Heart left ventricle (tissue), 16 donors: Measurements from ENCODE around the gene CREM. TPM values are rescaled to one million over a fixed set of nuclear protein-coding genes. Genes with fewer than 3 reads are reported as not detected.
A peak's percentile ranks its signal among the peaks of the same experiment; 100 is the strongest.

ENCODE experiments used
- ATAC-seq, 4 donors: fragments of 200-7000 bp; cut with Tn5 transposase; one replicate each; pipeline ENCODE4 v1.9.1; 2020 to 2022; ENCODE audit warnings: moderate library complexity in 4 of 4, mild to moderate bottlenecking in 3 of 4, moderate number of reproducible peaks in 1 of 4
- DNase-seq, 5 donors: peaks; one replicate each; pipeline ENCODE4 v3.0.0-alpha.2; 2020
- H3K27ac ChIP-seq, 12 donors: fragments of 200-600 bp; sonication (generic) in 4 of 12; one replicate each; pipeline versions ENCODE4 v1.5.0 to v1.8.0; 2016 to 2022; ENCODE audit warnings: mild to moderate bottlenecking in 2 of 12
- H3K27me3 ChIP-seq, 9 donors: fragments of 200-600 bp; sonication (generic) in 2 of 9; one replicate each; pipeline versions ENCODE4 v1.5.1 to v1.8.0; 2016 to 2022; ENCODE audit warnings: mild to moderate bottlenecking in 3 of 9
- H3K36me3 ChIP-seq, 9 donors: fragments of 200-600 bp; sonication (generic) in 2 of 9; one replicate each; pipeline versions ENCODE4 v1.5.0 to v1.8.0; 2018 to 2022; ENCODE audit warnings: mild to moderate bottlenecking in 2 of 9
- H3K4me1 ChIP-seq, 12 donors: fragments of 200-600 bp; sonication (generic) in 4 of 12; one replicate each; pipeline versions ENCODE4 v1.5.0 to v1.8.0; 2016 to 2022; ENCODE audit warnings: mild to moderate bottlenecking in 3 of 12
- H3K4me3 ChIP-seq, 12 donors: fragments of 200-600 bp; sonication (generic) in 4 of 12; one replicate each; pipeline versions ENCODE4 v1.5.0 to v1.8.0; 2017 to 2022; ENCODE audit warnings: mild to moderate bottlenecking in 9 of 12, moderate library complexity in 4 of 12
- H3K9me3 ChIP-seq, 12 donors: fragments of 200-600 bp; sonication (generic) in 4 of 12; one replicate each; pipeline versions ENCODE4 v1.5.0 to v1.8.0; 2016 to 2022; ENCODE audit warnings: mild to moderate bottlenecking in 1 of 12
- POLR2A ChIP-seq, 2 donors: fragments of 450-650 bp; IDR thresholded peaks; one replicate each; pipeline ENCODE4 v1.6.1; 2017; ENCODE audit warnings: antibody characterized with exemption in 2 of 2, mild to moderate bottlenecking in 2 of 2, moderate library complexity in 2 of 2
- WGBS, 4 donors: extraction: QIAGEN DNeasy Blood & Tissue Kit in 2 of 4; methylation state at CpG; one replicate each; pipeline versions ENCODE4 v1.1.5 to v1.1.7; 2013 to 2018; 5-methylcytosine and 5-hydroxymethylcytosine counted together
- intact Hi-C, 10 donors: fragments of 100-400 bp; cut with DNase I; formaldehyde crosslinking; loops; one replicate each; pipeline versions ENCODE4 v1.11.1 to v1.14.2; 2022
- polyA plus RNA-seq, 2 donors: library from polyadenylated mRNA; stranded (reverse); fragments of 200-250 nt; gene quantifications; one replicate each; pipeline ENCODE4 v1.2.3, GENCODE V29; 2013
- total RNA-seq, 9 donors: library from RNA; depleted of rRNA in 2 of 9; stranded (reverse); fragments of >200 nt in 2 of 9; fragmentation: NEBNext Ultra II Directional in 3 of 9; extraction: Animal tissue kit (Norgen Biotek cat#: 25700) in 3 of 9; gene quantifications; one replicate each; pipeline versions ENCODE4 v1.1.0 to v1.2.4, GENCODE V29; 2016 to 2023
- TF ChIP-seq, protein P1 (sequence below), 12 donors: fragments of 200-600 bp; sonication (generic) in 4 of 12; IDR thresholded peaks; one replicate each; pipeline versions ENCODE4 v1.5.0 to v1.8.0; 2018 to 2022; ENCODE audit warnings: antibody characterized with exemption in 12 of 12, mild to moderate bottlenecking in 5 of 12
- donor health status: ischemic (EF 13 %, LVEDD 7.1; RV severe dilation, severe dysfunction).
- donor health status: healthy with polysubstance abuse.
- donor health status: DM: no; HTN: yes; CAD: no.
- donor health status: DM: no; HTN: no; CAD: no.
- donor health status: ischemic (EF 25% LVEDD 6.9; RV normal size, moderate dysfunction).
- donor health status: ischemic (EF 25% LVEDD 5.7; RV mildly dilated, moderate dysfunction).
- donor health status: healthy.
- donor health status: DM: yes; HTN: yes; CAD: no.
- donor health status: ischemic (EF 35%, LVEDD 5.7; RV mildly dilated, moderate dysfunction).
- donor health status: nonischemic (EF 11% LVEDD 7.7; RV severe dilation, severe dysfunction).
- donor health status: DM: yes; HTN: yes; CAD: no.
- donor health status: PGD.
- donor health status: ischemic (EF 29% LVEDD 5.4; RV normal size, mild dysfunction).
- donor health status: nonischemic (EF 23%, LVEDD 6.1; RV moderate dilation, normal function).

Gene CREM
- total and polyA plus RNA-seq, 11 donors, result 38.4 to 89.7 (median 54.7) TPM

DNA sequence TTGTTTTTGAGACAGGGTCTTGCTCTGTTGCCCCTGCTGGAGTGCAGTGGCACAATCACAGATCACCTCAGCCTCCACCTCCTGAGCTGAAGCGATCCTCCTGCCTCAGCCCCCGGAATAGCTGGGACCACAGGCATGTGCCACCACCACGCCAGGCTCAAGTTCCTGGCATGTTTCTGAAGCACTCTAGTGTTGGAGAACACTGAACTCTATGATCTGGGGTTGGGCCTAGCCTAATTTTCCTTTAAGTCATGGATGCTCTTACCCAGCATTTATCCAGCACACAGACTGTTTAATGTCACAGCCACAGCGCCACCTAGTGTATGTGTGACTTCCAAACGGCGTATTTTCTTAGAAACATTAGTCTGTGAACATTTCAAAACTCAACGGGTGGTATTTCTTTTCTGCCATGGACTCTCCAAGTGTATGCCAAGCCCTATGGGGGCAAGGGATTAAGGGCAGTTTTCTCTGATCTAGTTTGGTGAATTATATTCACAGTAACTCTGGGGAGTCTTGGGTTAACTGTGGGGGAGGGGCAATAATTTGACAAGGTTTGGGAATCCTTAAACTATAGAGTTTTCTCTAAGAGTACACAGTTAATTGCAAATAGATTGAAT, 91.8 kb downstream of the CREM start:
- H3K4me1 ChIP-seq, result peaks cover 0 to 32% (median 20%) of the 10 kb centered on the region in 12 donors
- H3K36me3 ChIP-seq, result peaks cover 0 to 1% (median 0%) of the 10 kb centered on the region in 9 donors
- TF ChIP-seq, protein P1, sequence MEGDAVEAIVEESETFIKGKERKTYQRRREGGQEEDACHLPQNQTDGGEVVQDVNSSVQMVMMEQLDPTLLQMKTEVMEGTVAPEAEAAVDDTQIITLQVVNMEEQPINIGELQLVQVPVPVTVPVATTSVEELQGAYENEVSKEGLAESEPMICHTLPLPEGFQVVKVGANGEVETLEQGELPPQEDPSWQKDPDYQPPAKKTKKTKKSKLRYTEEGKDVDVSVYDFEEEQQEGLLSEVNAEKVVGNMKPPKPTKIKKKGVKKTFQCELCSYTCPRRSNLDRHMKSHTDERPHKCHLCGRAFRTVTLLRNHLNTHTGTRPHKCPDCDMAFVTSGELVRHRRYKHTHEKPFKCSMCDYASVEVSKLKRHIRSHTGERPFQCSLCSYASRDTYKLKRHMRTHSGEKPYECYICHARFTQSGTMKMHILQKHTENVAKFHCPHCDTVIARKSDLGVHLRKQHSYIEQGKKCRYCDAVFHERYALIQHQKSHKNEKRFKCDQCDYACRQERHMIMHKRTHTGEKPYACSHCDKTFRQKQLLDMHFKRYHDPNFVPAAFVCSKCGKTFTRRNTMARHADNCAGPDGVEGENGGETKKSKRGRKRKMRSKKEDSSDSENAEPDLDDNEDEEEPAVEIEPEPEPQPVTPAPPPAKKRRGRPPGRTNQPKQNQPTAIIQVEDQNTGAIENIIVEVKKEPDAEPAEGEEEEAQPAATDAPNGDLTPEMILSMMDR (IDR thresholded peaks at IDR 0.05), result peak; percentile 75 to 89 (median 84)
- TF ChIP-seq POLR2A (IDR thresholded peaks at IDR 0.05), result no peak
- DNase-seq (peak; percentile 79 to 89 (median 82)), ATAC-seq (peak in 3 of 4 donors; percentile 64 to 77 (median 71))
- H3K4me3 ChIP-seq, result no peak overlapping the region
- no peaks in the 10 kb centered on the region for H3K27me3 ChIP-seq
- no peaks in the 10 kb centered on the region for H3K9me3 ChIP-seq
- peak overlapping the region in 10 of 12 donors; percentile 32 to 87 (median 63) for H3K27ac ChIP-seq
- intact Hi-C loops, result loop anchor here (1.0 to 5.0 kb wide), 4 partner anchors 94 to 221 kb away; no protein-coding TSS in a partner anchor
- WGBS, 4 donors, result 33 to 40% (median 38%) methylated on average over 7 of the region's 7 CpGs

DNA sequence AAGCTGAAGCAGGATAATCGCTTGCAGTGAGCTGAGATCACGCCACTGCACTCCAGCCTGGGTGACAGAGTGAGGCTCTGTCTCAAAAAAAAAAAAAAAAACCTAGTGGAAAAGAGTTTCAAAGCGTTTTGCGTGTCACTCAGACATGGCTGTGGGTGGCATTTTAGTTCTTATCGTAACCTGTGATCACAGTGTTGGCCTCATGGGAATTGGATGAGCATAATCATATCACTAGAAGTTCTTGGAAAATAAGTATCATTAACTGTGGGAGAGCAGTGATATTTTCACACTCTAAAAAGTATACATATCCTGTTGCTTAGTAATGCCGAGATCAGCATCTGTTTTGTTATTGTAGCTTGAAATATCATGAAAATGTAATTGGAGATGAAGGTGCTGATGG, 92.6 kb downstream of the CREM start:
- H3K36me3 ChIP-seq, result no peaks in the 10 kb centered on the region
- TF ChIP-seq, protein P1 (IDR thresholded peaks at IDR 0.05), result no peak
- no peak for TF ChIP-seq POLR2A (IDR thresholded peaks at IDR 0.05)
- no peaks in the 10 kb centered on the region for H3K9me3 ChIP-seq
- H3K27me3 ChIP-seq, result no peaks in the 10 kb centered on the region
- DNase-seq (no peak), ATAC-seq (no peak)
- intact Hi-C loops, result loop anchor here in 5 of 10 donors (2.0 to 5.0 kb wide), 3 partner anchors 94 to 222 kb away; no protein-coding TSS in a partner anchor
- H3K4me1 ChIP-seq, result peaks cover 0 to 32% (median 20%) of the 10 kb centered on the region in 12 donors
- H3K27ac ChIP-seq, result no peak overlapping the region
- 73 to 85% (median 77%) methylated on average over 6 of the region's 6 CpGs for WGBS, 4 donors
- H3K4me3 ChIP-seq, result no peak overlapping the region

DNA sequence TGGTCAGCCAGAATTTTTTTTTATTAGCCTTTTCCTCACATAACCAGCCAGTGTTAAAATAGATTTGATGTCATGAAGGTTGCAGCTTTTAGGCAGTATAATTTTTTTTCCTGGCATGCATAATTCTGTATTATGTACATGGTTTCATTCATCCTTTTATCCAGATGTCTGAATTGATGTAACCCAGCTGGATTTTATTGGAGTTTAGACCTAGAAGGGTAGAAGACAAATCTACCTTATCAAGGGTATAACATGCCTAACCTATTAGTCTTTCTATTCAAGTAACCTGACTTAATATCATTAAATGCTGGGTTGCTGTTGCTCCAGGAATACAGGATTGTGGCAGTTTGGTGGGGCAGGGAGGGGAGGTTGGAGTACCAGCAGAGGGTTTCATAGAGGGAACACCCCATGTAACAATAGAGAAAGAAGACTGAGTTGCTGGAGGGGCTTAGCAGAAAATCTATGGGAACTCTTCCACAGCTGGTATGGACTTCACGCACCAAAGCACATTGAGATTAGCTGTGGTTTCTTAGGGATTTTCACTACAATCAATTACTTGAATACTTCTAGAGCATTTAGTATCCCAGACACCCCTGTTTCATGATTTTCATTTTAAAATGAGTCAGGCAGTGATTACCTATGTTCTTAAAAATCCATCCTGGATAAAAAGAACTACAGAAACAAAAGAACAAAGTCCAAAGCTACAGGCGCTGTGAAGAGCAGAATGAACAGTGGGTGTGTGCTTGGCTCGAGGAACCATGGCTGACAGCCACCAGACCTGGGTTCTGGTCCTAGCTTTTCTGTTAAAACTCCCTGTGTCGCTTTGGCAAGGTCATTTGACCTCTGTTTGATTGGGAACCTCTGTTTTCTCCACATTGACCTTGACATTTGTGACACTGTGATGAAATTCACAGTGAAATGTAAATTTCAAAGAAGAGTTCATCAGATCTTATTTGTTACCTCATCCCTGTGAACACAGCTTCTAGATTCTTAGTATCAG, 93.5 kb downstream of the CREM start:
- Histone ChIP-seq H3K27me3 (no peaks in the 10 kb centered on the region), H3K36me3 (no peaks in the 10 kb centered on the region), H3K27ac (no peak overlapping the region), H3K4me1 (peaks cover 0 to 40% (median 20%) of the 10 kb centered on the region in 12 donors), H3K9me3 (no peaks in the 10 kb centered on the region), H3K4me3 (no peak overlapping the region)
- 80 to 90% (median 85%) methylated on average over 4 of the region's 4 CpGs for WGBS, 4 donors
- TF ChIP-seq POLR2A (IDR thresholded peaks at IDR 0.05), result no peak
- TF ChIP-seq, protein P1 (IDR thresholded peaks at IDR 0.05), result no peak
- DNase-seq, result no peak
- no peak for ATAC-seq
- intact Hi-C loops, result loop anchor here in 6 of 10 donors (2.0 to 5.0 kb wide), 4 partner anchors 95 to 228 kb away; no protein-coding TSS in a partner anchor
